ENCODE data around the gene CLDN1. TPM values are rescaled to one million over a fixed set of nuclear protein-coding genes. Genes with fewer than 3 reads are reported as not detected.

CLDN1 gene
- total RNA-seq, 1 donor from 2014 or later = 130 TPM

GRCh38 chr3:190337301-190337700, 15.1 kb upstream of the CLDN1 start:
- DNase-seq (ENCODE audit: low spot score) = no peak
- intact Hi-C loops (cut with DNase I) = no loop called here
- ATAC-seq = no peak

DNA sequence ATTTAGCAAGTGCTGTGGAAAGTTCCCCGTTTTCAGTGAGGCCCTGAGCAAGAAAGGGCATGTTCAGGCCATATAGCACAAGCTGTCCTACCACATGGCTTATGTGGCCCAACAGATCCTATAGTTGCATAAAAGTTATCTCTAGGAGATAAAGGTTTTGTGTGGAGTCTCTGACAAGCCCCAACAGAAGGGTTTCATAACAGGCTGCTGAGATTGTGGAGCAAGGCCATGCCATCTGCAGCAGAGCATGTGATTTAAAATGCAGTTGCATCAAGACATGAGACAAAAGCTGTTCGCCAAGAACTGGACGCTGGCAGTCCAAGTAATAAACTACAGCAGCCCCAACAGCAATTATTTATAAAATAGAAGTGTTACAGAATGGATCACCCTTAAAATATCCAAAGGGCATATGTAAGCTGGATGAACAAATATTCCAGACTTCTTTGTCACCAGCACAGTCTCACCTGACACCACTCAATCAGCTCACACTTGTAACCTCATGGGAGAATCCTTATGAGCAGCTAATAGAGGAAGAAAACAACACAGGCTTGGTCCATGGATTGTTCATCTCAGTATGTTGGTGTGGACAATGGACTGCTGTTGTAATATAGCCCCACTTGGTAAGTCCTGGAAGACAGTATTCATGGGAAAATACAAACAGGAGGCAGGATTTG, 14.4 kb upstream of the CLDN1 start:
- ATAC-seq (no peak), DNase-seq (ENCODE audit: low spot score) (no peak)
- intact Hi-C loops (cut with DNase I) = no loop called here

DNA sequence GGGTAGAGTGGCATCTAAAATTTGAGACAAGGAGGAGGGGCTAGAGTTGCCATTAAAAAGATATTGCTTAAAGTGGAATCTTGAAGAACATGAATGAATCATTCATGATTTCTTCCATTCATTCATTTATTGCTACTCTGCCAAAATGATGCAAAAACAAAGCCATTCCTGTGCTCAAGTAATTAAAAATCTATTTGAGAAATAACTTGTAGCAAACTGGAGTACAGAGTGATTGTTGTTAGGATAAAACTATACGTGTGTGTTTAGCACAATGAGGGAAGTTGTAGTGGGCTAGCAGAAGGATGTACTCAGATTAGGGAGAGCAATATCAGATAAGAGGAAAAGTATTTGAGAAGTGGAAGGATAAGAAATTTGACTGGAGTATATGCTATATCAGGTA, 11.7 kb upstream of the CLDN1 start:
- no peak for ATAC-seq
- no peak for DNase-seq (ENCODE audit: low spot score)
- intact Hi-C loops (cut with DNase I) = no loop called here

DNA sequence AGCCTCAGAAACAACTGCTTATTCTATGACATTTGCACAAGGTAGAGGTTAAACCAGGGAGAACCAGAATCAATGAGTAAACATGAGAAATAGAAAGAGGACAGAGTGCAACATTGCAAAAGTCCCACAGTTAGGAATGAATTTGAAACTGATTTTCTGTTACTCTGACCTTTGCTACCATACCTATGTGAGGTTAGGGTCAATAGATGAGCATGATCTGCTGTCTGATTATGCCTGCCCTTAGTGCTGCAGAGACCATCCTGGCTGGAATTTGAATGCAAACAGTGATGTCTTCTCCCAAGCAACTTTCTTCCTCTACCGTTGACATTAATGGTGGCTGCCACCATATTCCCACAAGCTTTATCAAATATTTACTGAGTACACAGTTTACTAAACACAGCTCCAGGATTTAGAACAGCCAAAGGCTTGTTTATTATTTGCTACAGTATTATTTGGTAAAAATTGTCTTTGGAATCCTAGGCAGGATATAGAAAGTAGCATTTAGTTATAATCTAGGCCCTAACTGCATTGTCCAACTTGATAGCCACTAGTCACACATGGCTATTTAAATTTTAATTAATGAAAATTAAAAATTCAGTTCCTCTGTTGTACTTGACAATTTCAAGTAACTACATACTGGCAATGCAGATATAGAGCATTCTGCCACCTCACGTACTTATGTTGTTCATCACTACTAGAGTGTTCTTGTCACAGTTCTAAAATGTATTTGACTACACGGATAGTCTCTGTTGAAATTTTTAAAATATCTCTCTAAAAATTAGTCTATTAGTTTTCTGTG, 8.9 kb upstream of the CLDN1 start:
- ATAC-seq (no peak), DNase-seq (ENCODE audit: low spot score) (no peak)
- intact Hi-C loops (cut with DNase I) = no loop called here

GRCh38 chr3:190326930-190327329, 4.7 kb upstream of the CLDN1 start:
- DNase-seq (ENCODE audit: low spot score) (no peak), ATAC-seq (peak; percentile 82)
- intact Hi-C loops (cut with DNase I) = loop anchor here (10.0 kb wide), 1 partner anchor 362 kb away; no protein-coding TSS in a partner anchor

GRCh38 chr3:190326361-190326760, 4.1 kb upstream of the CLDN1 start:
- ATAC-seq (no peak), DNase-seq (ENCODE audit: low spot score) (no peak)
- intact Hi-C loops (cut with DNase I) = loop anchor here (10.0 kb wide), 1 partner anchor 362 kb away; no protein-coding TSS in a partner anchor

GRCh38 chr3:190325923-190326322, 3.7 kb upstream of the CLDN1 start:
- DNase-seq (ENCODE audit: low spot score) = no peak
- no peak for ATAC-seq
- intact Hi-C loops (cut with DNase I) = loop anchor here (10.0 kb wide), 1 partner anchor 361 kb away; no protein-coding TSS in a partner anchor

DNA sequence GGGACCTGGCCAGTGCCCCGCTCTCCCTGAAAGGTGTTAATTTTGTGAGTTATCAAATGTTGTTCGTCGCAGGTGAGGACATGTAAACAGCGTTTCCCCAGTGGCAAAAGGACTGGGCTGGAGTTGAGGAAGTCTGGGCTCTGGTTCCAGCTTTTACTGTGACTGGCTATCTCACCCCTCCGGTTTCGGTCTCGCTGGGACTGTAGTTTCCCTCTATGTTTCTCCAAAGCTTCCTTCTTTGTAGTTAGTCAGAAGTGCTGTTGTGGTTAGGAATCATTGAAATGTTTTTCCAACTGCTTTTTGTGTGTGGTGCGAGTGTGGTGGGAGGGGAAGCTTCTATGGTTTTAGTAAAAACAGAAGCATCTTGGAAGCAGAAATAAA, 990 bp upstream of the CLDN1 start:
- ATAC-seq (peak; percentile 45), DNase-seq (ENCODE audit: low spot score) (no peak)
- intact Hi-C loops (cut with DNase I) = loop anchor here (10.0 kb wide), 1 partner anchor 358 kb away; no protein-coding TSS in a partner anchor

DNA sequence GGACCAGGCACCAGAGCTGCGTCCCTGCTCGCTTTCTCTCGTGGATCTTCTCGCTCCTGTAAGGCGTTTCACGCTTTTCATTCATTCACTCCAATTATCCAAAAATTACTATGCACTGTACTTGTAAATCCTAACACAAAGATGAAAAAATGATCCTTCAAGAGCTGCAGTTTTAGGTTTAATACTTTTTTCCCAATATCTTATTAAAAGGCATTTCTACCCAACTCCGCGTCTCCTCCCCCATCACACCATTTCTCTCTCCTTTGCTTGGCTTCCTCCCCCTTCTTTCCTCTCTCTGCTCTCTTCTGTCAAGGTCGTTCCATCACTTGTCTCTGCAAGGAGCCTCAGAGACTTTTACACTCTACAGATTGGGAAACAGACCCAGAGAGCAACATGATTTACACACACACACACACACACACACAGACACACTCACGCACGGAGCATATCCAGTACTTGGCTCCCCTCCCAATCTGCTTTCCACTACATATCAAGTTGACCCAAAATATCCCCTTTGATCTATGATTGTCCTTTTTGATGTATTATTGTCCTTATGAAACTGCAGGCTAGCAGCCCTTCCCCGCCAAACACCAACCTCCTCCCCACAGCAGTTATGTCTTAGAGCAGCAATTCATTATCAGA, 479 bp upstream of the CLDN1 start:
- ATAC-seq = peak; percentile 50
- DNase-seq (ENCODE audit: low spot score) = no peak
- intact Hi-C loops (cut with DNase I) = loop anchor here (10.0 kb wide), 1 partner anchor 358 kb away; no protein-coding TSS in a partner anchor

- intact Hi-C loops (cut with DNase I) = loop anchor here (10.0 kb wide), 1 partner anchor 356 kb away; no protein-coding TSS in a partner anchor
- ATAC-seq (no peak), DNase-seq (ENCODE audit: low spot score) (no peak)
Observed at GRCh38 chr3:190320594-190321362, 1.5 kb downstream of the CLDN1 start.

DNA sequence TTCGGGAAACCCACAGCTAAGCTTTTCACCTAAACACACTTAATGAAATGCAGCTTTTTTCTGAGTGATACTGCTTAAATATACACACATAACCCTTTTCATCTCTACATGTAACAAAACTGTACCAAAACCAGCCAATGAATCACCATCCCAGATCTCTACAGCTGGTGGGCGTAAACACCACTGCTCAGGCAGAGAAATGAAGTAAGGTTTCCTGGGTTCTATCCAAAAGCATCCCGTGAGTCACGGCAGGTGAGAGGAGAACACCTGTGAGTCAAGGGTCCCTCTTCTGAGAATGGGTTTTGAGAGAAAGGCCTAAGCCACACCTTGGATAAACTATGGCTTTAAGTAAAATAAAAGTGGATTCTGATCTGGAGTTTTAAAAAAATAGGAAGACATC, 2.6 kb downstream of the CLDN1 start:
- intact Hi-C loops (cut with DNase I) = loop anchor here (10.0 kb wide), 1 partner anchor 355 kb away; no protein-coding TSS in a partner anchor
- no peak for DNase-seq (ENCODE audit: low spot score)
- ATAC-seq = no peak

DNA sequence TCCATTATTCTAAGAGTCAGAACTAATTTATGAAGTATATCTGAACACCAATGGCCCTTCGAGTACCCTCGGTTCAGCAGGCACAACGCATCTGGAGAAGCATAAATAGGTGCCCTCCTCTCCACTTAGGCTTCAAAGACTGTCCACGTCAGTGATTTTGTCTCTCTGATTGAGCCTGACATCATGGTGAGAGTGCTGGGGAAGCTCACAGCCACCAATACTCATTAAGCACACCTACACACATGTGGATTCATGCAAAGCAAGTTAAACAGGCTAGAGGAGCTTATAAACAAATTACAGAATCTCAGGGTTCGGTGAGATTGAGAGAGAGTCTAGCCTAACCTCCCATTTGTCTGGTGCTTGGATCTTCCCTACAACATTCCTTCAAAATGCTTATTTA, 3.6 kb downstream of the CLDN1 start:
- ATAC-seq (no peak), DNase-seq (ENCODE audit: low spot score) (no peak)
- intact Hi-C loops (cut with DNase I) = no loop called here

DNA sequence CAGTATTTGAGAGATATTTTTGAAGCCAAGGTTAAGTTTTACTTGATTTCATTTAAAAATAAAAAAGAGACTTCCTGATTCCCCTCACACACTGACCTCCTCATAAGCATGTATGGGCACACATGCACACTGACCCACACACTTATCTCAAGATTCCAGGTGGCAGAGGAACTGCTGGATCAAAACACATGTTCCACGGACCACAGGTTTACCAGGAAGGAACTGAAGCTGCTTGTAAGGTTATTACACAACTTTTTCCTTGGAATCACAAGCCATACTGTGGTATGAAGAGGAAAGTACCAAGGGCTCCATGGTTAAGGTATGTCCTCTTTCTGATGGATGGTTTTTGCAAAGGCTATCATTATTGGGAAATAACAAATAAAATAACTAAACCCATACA, 7.5 kb downstream of the CLDN1 start:
- intact Hi-C loops (cut with DNase I) = no loop called here
- ATAC-seq = no peak
- DNase-seq (ENCODE audit: low spot score) = no peak

DNA sequence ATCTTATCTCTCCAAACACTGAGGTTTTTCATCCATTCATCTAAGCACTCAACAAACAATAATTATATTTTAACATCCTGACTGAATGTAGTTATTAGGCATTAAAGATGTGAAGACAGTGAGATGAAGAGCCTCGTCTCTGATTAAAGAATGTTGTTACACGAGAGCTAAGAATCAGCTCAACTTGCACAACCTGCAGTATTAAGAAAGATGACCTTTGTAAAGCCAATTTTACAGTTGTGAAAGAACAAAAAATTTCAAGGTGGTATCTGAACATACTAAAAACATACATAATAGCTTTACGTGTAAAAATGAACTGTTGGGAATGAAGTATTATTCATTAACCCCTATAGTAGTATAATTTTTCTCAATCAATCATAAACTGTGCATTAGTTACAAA, 12.8 kb downstream of the CLDN1 start:
- DNase-seq (ENCODE audit: low spot score) (no peak), ATAC-seq (no peak)
- intact Hi-C loops (cut with DNase I) = no loop called here

- intact Hi-C loops (cut with DNase I) = no loop called here
- ATAC-seq = no peak
Observed at GRCh38 chr3:190308154-190308553, 14.1 kb downstream of the CLDN1 start.

DNA sequence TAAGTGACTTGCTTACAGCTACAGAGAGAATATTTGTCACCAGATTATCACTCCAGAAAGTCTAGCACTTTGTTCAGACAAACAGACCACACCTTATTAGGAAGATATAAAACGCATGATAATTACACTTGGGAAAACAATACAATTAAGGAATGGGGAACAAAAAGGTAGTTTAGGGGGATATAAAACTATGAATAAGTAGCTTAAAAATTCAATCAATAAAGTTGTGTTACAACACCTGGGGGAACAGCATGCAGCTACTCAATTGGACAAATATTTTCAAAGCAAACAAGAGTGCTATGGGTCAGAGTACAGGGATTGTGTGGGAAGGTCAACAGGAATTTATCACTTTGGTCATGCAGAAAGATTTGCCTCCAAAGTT, 15.1 kb downstream of the CLDN1 start:
- ATAC-seq = no peak
- no peak for DNase-seq (ENCODE audit: low spot score)
- intact Hi-C loops (cut with DNase I) = no loop called here

More at GRCh38 chr3:190308154-190308553, 14.1 kb downstream of the CLDN1 start:
- no peak for DNase-seq (ENCODE audit: low spot score)

DNA sequence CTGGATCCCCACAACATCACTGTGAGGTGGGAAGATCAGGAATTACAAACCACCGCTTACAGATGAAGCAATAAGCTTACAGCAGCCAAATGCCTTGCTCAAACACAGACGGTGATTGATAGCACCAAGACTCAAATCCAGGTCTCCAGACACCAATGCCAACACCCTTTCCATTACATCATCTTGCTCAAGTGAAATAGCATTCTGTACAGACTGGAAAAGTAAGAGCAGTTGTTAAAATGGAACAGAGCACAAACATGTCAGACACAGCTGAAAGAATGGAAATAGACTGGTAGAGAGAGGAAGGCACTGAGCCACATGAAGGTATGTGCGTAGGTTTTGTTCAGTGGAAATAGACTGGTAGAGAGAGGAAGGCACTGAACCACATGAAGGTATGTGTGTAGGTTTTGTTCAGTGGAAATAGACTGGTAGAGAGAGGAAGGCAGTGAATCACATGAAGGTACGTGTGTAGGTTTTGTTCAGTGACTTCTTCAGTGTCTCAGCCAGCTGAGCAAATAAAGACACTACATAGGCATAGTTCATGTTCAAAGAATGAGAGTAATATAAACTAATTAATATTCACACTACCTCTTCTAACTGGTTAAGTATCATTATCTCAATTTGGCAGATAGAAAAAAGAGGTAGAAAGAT, 15.6 kb downstream of the CLDN1 start:
- intact Hi-C loops (cut with DNase I) = no loop called here
- no peak for DNase-seq (ENCODE audit: low spot score)

DNA sequence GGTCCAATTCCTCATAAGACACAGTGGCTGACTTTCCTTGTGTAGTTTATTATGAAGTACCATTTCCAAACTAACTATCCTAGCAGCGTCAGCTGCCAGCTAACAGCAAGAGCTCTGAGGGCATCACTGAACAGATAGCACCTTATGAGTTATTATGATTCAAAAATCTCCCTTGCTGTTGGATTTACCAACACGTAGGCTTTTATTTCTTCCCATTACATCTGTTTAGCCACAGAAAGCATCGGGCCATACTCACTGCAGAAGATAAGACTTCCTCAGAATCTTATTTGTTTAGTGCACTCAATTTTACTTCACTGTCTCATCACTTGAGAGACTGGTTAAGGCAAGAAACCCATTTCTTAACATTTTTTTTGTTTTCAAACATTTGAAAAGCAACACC, 16.2 kb downstream of the CLDN1 start:
- ATAC-seq = no peak

More for the DNA sequence above, 15.6 kb downstream of the CLDN1 start:
- peak; percentile 90 for ATAC-seq

DNA sequence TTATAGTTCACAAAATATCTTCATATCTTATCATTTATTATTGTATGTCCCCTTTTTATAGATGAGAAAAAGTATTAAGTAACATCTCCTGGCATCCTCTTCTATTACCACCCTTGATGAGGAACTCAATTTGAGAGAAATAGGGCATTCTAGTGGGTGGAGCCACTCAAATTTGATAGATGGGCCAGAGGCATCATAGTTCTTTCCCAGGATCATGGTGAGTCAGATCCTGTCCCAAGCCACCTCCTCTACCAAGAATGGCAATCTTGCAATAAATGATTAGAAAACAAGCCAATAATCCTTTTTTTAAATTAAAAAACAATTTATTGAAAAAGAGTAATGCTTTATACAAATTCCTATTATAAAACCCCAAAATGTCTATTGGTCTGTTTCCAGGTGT, 16.8 kb downstream of the CLDN1 start:
- DNase-seq (ENCODE audit: low spot score) = no peak
- intact Hi-C loops (cut with DNase I) = no loop called here
- no peak for ATAC-seq

More for the DNA sequence above, 16.2 kb downstream of the CLDN1 start:
- intact Hi-C loops (cut with DNase I) = no loop called here
- no peak for DNase-seq (ENCODE audit: low spot score)
